H1 (cell line): ENCODE data around the gene OPCML.

Experiments used
- ATF3 ChIP-seq: IDR thresholded peaks from 2 replicates; pipeline ENCODE4 v1.6.1; 2011; ENCODE audit warnings: low read depth, mild to moderate bottlenecking, low read length; ENCODE audit not compliant: insufficient read depth
- CHD1 ChIP-seq: IDR thresholded peaks from 2 replicates; pipeline ENCODE4 v1.6.1; 2012; ENCODE audit warnings: low read depth, low read length, improper control_type of control experiment
- CREB1 ChIP-seq: IDR thresholded peaks from 2 replicates; pipeline ENCODE4 v1.6.1; 2012; ENCODE audit warnings: inconsistent platforms
- CTCF ChIP-seq, 3 experiments: IDR thresholded peaks; 1 replicate in 2 of 3; 2 replicates in 1 of 3; pipeline versions ENCODE4 v1.5.1 to v1.6.1; 2011; ENCODE audit warnings: low read length in 3 of 3, mild to moderate bottlenecking in 3 of 3, inconsistent platforms in 2 of 3, low read depth in 1 of 3, moderate library complexity in 1 of 3; ENCODE audit not compliant: insufficient read depth in 1 of 3; ENCODE audit errors: control extremely low read depth in 1 of 3
- EGR1 ChIP-seq: IDR thresholded peaks from 2 replicates; pipeline ENCODE4 v1.6.1; 2011; ENCODE audit warnings: low read depth, low read length, borderline replicate concordance
- EZH2 ChIP-seq: fragments of 200-600 bp; sonication (generic); IDR thresholded peaks from 2 replicates; pipeline ENCODE4 v1.7.1; 2012; ENCODE audit warnings: low read depth, mild to moderate bottlenecking, moderate library complexity, low read length, inconsistent platforms; ENCODE audit not compliant: severe bottlenecking
- HDAC2 ChIP-seq, 2 experiments: fragments of 300-600 bp in 1 of 2; sonication (generic) in 1 of 2; IDR thresholded peaks; 2 replicates each; pipeline ENCODE4 v1.6.1; 2011 to 2012; ENCODE audit warnings: low read depth in 2 of 2, low read length in 2 of 2, mild to moderate bottlenecking in 2 of 2, moderate library complexity in 2 of 2, borderline replicate concordance in 1 of 2, inconsistent platforms in 1 of 2
- JUN ChIP-seq: IDR thresholded peaks from 2 replicates; pipeline ENCODE4 v1.6.1; 2011; ENCODE audit warnings: low read depth, mild to moderate bottlenecking, improper control_type of control experiment, low read length
- POLR2A ChIP-seq, 2 experiments: IDR thresholded peaks; 1 replicate in 1 of 2; 2 replicates in 1 of 2; pipeline ENCODE4 v1.6.1; 2011; ENCODE audit warnings: low read depth in 2 of 2, low read length in 2 of 2, mild to moderate bottlenecking in 2 of 2; ENCODE audit errors: control extremely low read depth in 1 of 2
- POLR2AphosphoS5 ChIP-seq: IDR thresholded peaks from 2 replicates; pipeline ENCODE4 v1.6.1; 2011; ENCODE audit warnings: low read depth, low read length
- RFX5 ChIP-seq: IDR thresholded peaks from 2 replicates; pipeline ENCODE4 v1.6.1; 2011; ENCODE audit warnings: low read depth, low read length, improper control_type of control experiment, borderline replicate concordance
- SUZ12 ChIP-seq: fragments of 200-600 bp; sonication (generic); IDR thresholded peaks from 2 replicates; pipeline ENCODE4 v1.6.1; 2012; ENCODE audit warnings: mild to moderate bottlenecking, inconsistent platforms, low read length, moderate library complexity, mixed read lengths
- TAF1 ChIP-seq: IDR thresholded peaks from 2 replicates; pipeline ENCODE4 v1.6.1; 2011; ENCODE audit warnings: mild to moderate bottlenecking, low read depth, low read length
- TEAD4 ChIP-seq: IDR thresholded peaks from 2 replicates; pipeline ENCODE4 v1.6.1; 2012; ENCODE audit warnings: low read depth, low read length, inconsistent platforms, mixed read lengths

GRCh38 chr11:133337951-133338418 lies 194.3 kb downstream of the OPCML start:
- TF ChIP-seq CTCF (IDR thresholded peaks at IDR 0.05; ENCODE audit: control extremely low read depth in 1 of 3, insufficient read depth in 1 of 3, low read depth in 1 of 3, low read length in 3 of 3): no peak
- TF ChIP-seq HDAC2 (IDR thresholded peaks at IDR 0.05; ENCODE audit: borderline replicate concordance in 1 of 2, low read depth in 2 of 2, low read length in 2 of 2): no peak
- no peak for TF ChIP-seq TAF1
- TF ChIP-seq POLR2A (IDR thresholded peaks at IDR 0.05; ENCODE audit: control extremely low read depth in 1 of 2, low read depth in 2 of 2, low read length in 2 of 2): no peak
- TF ChIP-seq POLR2AphosphoS5: no peak
- TF ChIP-seq TEAD4: no peak
- TF ChIP-seq CREB1: no peak
- no peak for TF ChIP-seq CHD1
- TF ChIP-seq EZH2: no peak
- no peak for TF ChIP-seq SUZ12
- TF ChIP-seq ATF3: 0 out of 2 replicates have a peak, but pooled peaks have one; percentile 14
- TF ChIP-seq JUN: no peak
- no peak for TF ChIP-seq RFX5
- no peak for TF ChIP-seq EGR1
